Body of pancreas (tissue), 4 donors: ENCODE data around the gene RUNDC3A.
A peak's percentile ranks its signal among the peaks of the same experiment; 100 is the strongest.

Experiments
- CTCF ChIP-seq, 7 experiments: fragments of 450-650 bp in 4 of 7; fragments of 200-600 bp in 3 of 7; sonication (generic) in 3 of 7; IDR thresholded peaks; one replicate each; pipeline ENCODE4 v1.5.1; 2016 to 2019; ENCODE audit warnings: antibody characterized with exemption in 7 of 7
- POLR2A ChIP-seq, 3 donors: fragments of 450-650 bp; IDR thresholded peaks; one replicate each; pipeline ENCODE4 v1.6.1; 2016; ENCODE audit warnings: antibody characterized with exemption in 3 of 3, mild to moderate bottlenecking in 2 of 3

DNA sequence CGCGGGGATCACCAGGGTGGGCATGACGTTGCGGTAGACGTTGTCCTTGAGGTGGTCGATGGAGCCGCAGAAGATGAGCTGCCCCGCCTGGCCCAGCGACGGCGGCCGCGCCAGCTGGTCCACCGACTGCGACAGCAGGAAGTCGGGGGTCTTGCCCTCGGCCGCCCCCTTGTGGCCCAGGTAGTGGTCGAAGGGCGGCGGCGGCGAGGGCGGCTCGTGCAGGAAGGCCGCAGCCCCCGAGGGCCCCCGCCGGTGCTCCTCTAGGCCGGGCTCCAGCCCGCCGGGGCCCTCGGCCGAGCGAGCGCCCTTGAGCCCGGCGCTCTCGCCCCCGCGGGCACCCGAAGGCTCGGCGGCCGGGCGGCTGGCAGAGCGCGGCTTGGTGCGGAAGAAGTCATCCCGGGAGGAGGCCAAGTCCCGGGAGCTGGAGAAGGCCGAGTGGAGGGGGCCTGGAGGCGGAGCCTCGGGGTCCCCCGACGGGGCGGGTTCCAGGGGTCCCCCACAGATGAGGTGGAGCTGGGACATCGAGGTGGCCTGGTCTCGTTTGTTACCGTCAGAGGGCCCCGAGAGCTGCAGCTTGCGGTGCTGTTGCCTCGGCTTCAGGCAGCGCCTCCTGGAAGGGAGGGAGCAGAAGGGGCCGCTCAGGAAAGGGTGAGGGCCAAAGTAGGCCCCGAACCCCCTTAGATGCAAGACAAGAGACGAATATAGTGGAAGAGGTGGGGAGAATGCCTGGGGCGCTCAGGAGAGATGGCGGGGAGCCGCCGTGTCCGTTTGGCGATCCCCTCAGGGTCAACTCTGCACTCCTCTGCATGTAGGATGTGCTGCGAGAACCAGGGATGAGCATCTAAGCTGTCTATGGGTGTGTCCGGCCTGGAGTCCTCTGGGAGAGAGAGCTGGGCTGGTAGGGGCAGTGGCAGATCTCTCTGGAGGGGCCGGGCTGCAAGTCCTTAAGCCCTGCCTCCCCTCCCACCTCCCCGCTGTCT lies 46.5 kb downstream of the RUNDC3A start:
- TF ChIP-seq CTCF (IDR thresholded peaks at IDR 0.05): peak in 6 of 7 experiments; percentile 11 to 45 (median 22)
- TF ChIP-seq POLR2A (IDR thresholded peaks at IDR 0.05): no peak
